Neural progenitor cell (in vitro differentiated cells): ENCODE measurements around the gene SH3BP2.

Experiments
- EZH2 ChIP-seq: fragments of 200-600 bp; sonication (generic); IDR thresholded peaks from 2 replicates; pipeline ENCODE4 v1.6.1; 2017; ENCODE audit warnings: antibody characterized with exemption, mild to moderate bottlenecking, moderate library complexity
- EZH2phosphoT487 ChIP-seq: fragments of 200-600 bp; sonication (generic); IDR thresholded peaks from 2 replicates; pipeline ENCODE4 v1.6.1; 2017; ENCODE audit warnings: antibody characterized with exemption
- TF ChIP-seq, protein P1 (sequence below): fragments of 200-600 bp; sonication (generic); IDR thresholded peaks from 2 replicates; pipeline ENCODE4 v1.5.1; 2017; ENCODE audit warnings: antibody characterized with exemption, mild to moderate bottlenecking

- TF ChIP-seq EZH2, result no peak
- TF ChIP-seq, protein P1, sequence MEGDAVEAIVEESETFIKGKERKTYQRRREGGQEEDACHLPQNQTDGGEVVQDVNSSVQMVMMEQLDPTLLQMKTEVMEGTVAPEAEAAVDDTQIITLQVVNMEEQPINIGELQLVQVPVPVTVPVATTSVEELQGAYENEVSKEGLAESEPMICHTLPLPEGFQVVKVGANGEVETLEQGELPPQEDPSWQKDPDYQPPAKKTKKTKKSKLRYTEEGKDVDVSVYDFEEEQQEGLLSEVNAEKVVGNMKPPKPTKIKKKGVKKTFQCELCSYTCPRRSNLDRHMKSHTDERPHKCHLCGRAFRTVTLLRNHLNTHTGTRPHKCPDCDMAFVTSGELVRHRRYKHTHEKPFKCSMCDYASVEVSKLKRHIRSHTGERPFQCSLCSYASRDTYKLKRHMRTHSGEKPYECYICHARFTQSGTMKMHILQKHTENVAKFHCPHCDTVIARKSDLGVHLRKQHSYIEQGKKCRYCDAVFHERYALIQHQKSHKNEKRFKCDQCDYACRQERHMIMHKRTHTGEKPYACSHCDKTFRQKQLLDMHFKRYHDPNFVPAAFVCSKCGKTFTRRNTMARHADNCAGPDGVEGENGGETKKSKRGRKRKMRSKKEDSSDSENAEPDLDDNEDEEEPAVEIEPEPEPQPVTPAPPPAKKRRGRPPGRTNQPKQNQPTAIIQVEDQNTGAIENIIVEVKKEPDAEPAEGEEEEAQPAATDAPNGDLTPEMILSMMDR, result no peak
- TF ChIP-seq EZH2phosphoT487, result no peak
These were observed 24.8 kb upstream of the SH3BP2 start for GRCh38 chr4:2768124-2768523.
